ENCODE measurements around the gene CHMP1A.

CHMP1A gene

DNA sequence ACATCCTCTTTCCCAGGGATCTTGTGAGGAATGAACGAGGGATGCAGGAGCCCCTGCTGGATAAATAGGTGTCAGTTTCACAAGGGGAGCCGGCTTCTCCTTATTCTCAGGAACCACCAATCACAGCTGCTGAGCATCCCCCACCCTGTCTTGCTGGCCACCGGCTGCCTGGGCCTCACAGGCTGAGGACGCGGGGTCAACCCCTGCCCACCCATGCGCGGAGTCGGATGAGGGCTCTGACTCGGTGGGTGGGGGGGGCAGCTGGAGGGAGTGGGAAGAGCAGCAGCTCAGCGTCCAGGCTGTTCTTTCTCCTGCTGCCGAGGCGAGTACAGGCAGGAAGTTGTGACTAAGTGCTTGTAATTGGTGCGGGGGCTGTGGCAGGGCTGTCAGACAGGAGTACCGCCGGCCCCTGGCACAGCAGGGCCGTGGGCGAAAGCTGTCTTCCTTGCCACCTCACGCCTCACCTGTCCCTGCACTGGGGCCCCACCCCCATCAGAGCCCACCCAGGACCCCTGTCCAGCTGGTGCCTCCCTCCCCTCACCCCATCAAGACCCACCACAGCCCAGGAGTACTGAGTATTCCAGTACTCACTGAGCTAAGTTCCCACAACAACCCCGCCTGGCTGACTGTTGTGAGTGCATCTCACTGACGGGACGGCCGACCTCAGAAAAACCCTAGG, 55.1 kb downstream of the CHMP1A start:
- peak; percentile 58 for DNase-seq

DNA sequence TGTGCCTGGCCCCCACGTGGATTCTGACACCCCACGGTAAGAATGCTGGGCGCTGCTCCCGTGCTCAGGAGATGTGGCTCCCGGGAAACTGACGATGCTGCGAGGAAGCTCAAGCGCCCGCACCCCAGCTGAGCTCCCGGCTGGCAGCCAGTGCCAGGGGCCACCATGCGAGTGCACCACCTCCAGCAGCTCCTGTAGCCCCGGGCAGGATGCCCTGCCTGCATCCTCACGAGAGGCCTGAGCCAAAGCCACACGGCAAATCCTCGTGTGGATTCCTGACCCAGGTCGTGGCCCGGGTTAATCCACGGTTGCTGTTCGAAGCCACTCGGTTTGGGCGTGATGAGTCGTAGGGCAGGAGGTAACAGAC, 55.6 kb downstream of the CHMP1A start:
- DNase-seq, result no peak

DNA sequence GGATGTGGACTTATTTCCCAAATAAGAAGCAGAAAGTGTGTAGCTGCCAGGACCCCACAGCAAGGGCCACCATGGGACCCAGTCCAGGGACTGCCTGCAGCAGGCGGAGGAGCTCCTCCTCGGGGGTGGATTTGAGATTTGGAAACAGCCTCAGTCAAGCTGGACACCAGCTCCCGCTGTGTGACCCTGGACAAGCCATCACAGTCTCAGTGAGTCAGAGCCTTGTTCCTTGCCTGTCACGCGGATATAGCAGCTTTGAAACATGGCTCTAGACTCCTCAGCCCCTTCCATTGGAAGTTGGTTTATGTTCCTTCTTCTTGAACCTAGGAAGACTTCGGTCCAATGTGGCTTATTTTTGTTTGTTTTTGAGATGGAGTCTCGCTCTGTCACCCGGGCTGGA, 56.6 kb downstream of the CHMP1A start:
- DNase-seq, result no peak

DNA sequence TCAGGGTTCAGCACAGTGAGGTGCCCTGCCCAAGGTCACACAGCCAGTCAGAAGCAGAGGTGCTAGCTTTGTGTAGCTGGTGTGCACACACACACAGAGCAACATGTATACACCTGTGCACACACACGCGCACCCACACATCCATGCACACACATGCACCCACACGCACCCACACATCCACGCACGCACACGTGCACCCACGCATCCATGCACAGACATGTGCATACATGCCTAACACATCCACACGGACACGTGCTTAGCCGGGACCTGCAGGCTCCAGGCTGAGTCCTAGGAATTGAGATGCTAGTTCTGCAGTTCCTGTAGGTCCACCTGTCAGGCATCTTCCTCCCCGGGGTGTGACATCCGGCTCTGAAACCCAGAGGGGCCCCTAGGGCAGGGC, 57.1 kb downstream of the CHMP1A start:
- no peak for DNase-seq

DNA sequence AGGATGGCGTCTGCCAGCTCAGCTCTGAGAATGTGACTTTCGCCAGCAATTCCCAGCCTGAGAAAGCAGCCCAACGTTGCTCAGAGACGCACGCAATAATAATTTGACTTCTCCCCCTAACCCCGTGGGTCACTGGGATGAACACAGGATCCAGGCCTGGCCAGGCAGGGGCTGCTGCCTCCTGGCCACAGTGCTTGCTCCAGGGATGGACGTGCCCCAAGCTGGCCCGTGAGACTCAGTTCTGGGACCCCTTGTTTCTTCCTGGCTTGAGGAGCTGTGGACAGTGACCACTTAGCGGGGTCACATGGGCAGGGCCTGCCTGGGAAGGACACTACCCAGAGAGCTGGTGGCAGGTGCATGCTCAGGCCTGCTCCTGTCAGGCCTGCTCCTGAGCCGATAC, 57.6 kb downstream of the CHMP1A start:
- no peak for DNase-seq

DNA sequence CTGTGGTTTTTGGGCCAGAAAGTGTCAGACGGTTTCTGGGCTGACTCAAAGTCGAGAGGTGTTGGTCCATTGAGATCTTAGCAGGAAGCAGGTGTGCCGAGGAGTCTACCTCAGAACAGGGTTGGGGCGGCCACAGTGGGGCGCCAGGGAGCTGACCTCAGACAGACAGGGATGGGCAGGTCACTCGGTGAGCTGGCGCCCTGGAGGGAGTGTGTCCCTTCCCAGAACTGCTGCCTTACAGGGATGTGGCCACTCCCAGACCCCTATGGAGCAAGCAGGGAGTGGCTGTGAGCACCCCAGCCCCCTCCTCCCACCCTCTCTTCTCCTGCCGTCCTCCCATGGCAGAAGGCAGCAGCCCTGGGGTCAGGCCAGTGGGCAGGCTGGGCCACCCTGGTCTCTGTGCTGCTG, 58.1 kb downstream of the CHMP1A start:
- peak; percentile 43 for DNase-seq

DNA sequence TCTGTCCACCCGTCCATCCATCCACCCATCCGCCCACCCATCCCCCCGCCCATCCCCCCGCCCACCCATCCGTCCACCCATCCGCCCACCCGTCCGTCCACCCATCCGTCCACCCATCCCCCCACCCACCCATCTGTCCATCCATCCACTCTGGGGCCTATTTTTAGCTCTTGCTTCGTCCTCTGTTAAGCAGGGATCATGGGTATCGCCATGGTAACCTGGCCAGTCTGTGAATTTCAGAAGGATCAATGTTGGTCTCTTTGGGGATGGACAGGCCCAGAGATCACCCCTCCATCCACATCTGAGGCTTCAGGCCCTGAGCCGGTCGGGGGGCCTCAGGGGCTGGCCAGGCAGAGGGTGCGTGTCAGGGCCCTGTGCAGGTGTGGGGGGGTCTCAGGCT, 59.3 kb downstream of the CHMP1A start:
- peak; percentile 65 for DNase-seq

DNA sequence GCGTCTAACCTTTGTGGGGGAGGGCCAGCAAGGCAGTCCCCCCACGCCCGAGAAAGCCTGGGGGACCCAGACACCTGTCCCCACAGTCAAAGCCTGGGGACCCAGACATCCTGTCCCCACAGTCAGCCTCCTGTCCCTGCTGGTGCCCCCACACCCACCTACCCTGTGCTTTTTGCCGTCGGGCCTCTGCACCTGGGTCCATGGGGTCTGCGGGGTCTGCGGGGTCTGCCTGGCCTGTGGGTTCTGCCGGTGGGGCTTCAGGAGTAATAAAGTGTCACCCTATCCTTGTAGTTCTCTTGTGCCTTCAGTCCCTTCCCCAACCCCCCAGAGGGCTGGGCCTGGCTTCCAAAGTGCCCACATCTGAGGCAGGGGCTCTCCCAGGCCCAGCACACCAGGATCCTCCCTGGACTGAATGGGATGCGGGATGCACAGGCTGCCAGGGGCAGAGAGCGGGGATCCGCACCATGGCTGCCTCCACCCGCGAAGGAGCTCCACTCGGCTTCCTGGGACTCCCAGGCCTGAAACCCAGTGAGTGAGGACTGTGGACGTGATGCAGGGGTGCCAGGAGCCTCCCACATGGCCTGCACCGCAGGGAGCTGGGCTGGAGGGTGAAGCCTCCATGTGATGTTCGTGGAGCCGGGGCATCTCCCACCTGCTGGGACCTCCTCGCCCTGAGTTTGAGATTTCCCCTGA, 60.4 kb downstream of the CHMP1A start:
- no peak for DNase-seq

DNA sequence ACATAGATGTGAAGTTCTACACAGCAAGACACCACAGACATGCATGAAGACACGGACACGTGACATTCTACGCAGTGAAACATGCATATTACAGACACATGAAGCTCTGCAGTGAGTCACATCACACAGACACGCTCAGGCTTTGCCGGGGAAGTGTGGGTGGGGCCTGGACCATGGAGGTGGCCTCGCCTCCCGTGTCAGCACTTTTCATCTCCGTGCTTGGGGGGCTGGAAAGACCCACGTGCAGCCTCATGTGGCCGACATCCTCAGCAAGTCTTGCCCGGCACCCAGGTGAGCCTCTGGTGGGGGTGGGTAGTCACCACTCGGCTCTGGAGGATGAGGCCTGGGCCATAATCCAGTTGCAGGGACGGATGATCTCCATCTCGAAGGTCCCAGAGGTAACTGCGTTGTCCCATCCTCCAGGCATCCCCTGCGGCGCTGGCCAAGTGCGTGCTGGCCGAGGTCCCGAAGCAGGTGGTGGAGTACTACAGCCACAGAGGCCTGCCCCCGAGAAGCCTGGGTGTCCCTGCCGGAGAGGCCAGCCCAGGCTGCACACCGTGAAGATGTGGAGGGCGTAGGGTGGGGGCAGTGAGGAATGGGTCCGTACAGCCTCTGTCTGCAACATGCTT, 61.3 kb downstream of the CHMP1A start:
- no peak for DNase-seq

DNA sequence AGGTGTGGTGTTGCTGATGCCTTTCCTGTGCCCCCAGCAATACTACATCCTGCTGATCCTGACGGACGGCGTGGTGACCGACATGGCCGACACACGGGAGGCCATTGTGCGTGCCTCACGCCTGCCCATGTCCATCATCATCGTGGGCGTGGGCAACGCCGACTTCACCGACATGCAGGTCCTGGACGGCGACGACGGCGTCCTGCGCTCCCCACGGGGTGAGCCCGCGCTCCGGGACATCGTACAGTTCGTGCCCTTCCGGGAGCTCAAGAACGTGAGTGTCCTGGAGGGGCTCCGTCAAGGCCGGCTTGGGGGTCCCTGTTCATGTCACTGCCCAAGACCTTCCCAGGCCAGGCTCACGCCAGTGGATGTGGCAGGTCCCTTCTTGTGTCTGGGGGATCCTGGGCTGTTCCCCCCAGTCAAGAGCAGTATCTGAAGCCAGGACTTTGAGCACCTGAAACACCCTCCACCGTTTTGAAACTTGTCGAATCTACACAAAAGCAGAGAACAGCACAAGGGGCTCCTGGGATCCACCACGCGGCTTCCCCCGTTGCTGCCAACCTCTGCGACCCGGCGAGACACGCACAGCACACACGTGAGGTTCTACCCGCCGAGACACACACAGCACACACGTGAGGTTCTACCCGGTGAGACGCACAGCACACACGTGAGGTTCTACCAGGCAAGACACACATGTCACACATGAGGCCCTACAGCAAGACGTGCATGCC, 62.0 kb downstream of the CHMP1A start:
- no peak for DNase-seq
